ENCODE data around the gene PLD1. TPM values are rescaled to one million over a fixed set of nuclear protein-coding genes. Genes with fewer than 3 reads are reported as not detected.

PLD1 gene
- total RNA-seq, 4 donors from 2014 or later, result 49.0 to 66.0 (median 55.1) TPM

- Histone ChIP-seq H3K27me3 (no peaks in the 10 kb centered on the region), H3K27ac (peak overlapping the region; percentile 90), H3K4me3 (peak overlapping the region; percentile 83), H3K36me3 (no peaks in the 10 kb centered on the region), H3K9me3 (no peaks in the 10 kb centered on the region), H3K4me1 (peaks cover 52% of the 10 kb centered on the region)
- no peak for DNase-seq (ENCODE audit: low spot score in 2 of 2)
- TF ChIP-seq CTCF (IDR thresholded peaks at IDR 0.05) (no peak), POLR2A (IDR thresholded peaks at IDR 0.05) (peak in 1 of 2 donors; percentile 5), POLR2AphosphoS5 (IDR thresholded peaks at IDR 0.05) (peak in 1 of 3 donors; percentile 6)
- WGBS, result 11% methylated on average over 22 of the region's 22 CpGs
Measured at GRCh38 chr3:171810629-171811294, 479 bp upstream of the PLD1 start.

- Histone ChIP-seq H3K27me3 (no peaks in the 10 kb centered on the region), H3K4me1 (peaks cover 64% of the 10 kb centered on the region), H3K4me3 (peak overlapping the region; percentile 83), H3K36me3 (no peaks in the 10 kb centered on the region), H3K27ac (peak overlapping the region; percentile 90), H3K9me3 (no peaks in the 10 kb centered on the region)
- no peak for DNase-seq (ENCODE audit: low spot score in 2 of 2)
- WGBS, result 1% methylated on average over 9 of the region's 11 CpGs
- TF ChIP-seq CTCF (IDR thresholded peaks at IDR 0.05) (no peak), EP300 (IDR thresholded peaks at IDR 0.05) (no peak), POLR2AphosphoS5 (IDR thresholded peaks at IDR 0.05) (no peak), POLR2A (IDR thresholded peaks at IDR 0.05) (no peak)
Measured at GRCh38 chr3:171809611-171809860, 747 bp downstream of the PLD1 start.

- WGBS, result 96% methylated on average over 6 of the region's 6 CpGs
- Histone ChIP-seq H3K4me3 (no peak overlapping the region), H3K4me1 (peaks cover 71% of the 10 kb centered on the region), H3K36me3 (no peaks in the 10 kb centered on the region), H3K27me3 (no peaks in the 10 kb centered on the region), H3K27ac (no peak overlapping the region), H3K9me3 (no peaks in the 10 kb centered on the region)
- no peak for TF ChIP-seq POLR2AphosphoS5 (IDR thresholded peaks at IDR 0.05)
- DNase-seq (ENCODE audit: low spot score in 2 of 2), result no peak
Measured at GRCh38 chr3:171807806-171808205, 2.5 kb downstream of the PLD1 start.

- Histone ChIP-seq H3K4me3 (no peak overlapping the region), H3K9me3 (no peaks in the 10 kb centered on the region), H3K36me3 (no peaks in the 10 kb centered on the region), H3K27me3 (no peaks in the 10 kb centered on the region), H3K4me1 (peaks cover 73% of the 10 kb centered on the region), H3K27ac (peak overlapping the region; percentile 43)
- TF ChIP-seq EP300 (IDR thresholded peaks at IDR 0.05), result no peak
- no peak for TF ChIP-seq POLR2AphosphoS5 (IDR thresholded peaks at IDR 0.05)
- TF ChIP-seq POLR2A (IDR thresholded peaks at IDR 0.05), result no peak
- DNase-seq (ENCODE audit: low spot score in 2 of 2), result no peak
- WGBS, result 97% methylated on average over 7 of the region's 7 CpGs
Measured at GRCh38 chr3:171807129-171807675, 3.1 kb downstream of the PLD1 start.

GRCh38 chr3:171806200-171807128 is 3.8 kb downstream of the PLD1 start:
- H3K36me3 ChIP-seq, result no peaks in the 10 kb centered on the region
- 60% methylated on average over 5 of the region's 5 CpGs for WGBS
- no peaks in the 10 kb centered on the region for H3K9me3 ChIP-seq
- DNase-seq (ENCODE audit: low spot score in 2 of 2), result no peak
- peak overlapping the region; percentile 43 for H3K27ac ChIP-seq
- TF ChIP-seq POLR2AphosphoS5 (IDR thresholded peaks at IDR 0.05), result peak in 2 of 3 donors; percentile 30 to 83
- no peak for TF ChIP-seq POLR2A (IDR thresholded peaks at IDR 0.05)
- no peaks in the 10 kb centered on the region for H3K27me3 ChIP-seq
- no peak overlapping the region for H3K4me3 ChIP-seq
- H3K4me1 ChIP-seq, result peaks cover 73% of the 10 kb centered on the region

- Histone ChIP-seq H3K36me3 (no peaks in the 10 kb centered on the region), H3K4me3 (no peak overlapping the region), H3K4me1 (peaks cover 71% of the 10 kb centered on the region), H3K9me3 (no peaks in the 10 kb centered on the region), H3K27me3 (no peaks in the 10 kb centered on the region), H3K27ac (peak overlapping the region; percentile 43)
- no peak for TF ChIP-seq EP300 (IDR thresholded peaks at IDR 0.05)
- no peak for DNase-seq (ENCODE audit: low spot score in 2 of 2)
- WGBS, result 53% methylated on average over 3 of the region's 3 CpGs
Measured at GRCh38 chr3:171805687-171806086, 4.6 kb downstream of the PLD1 start.
